Natural killer cell (primary cell): ENCODE results near the gene TNNT3. TPM values are rescaled to one million over a fixed set of nuclear protein-coding genes. Genes with fewer than 3 reads are reported as not detected.

Experiments
- ATAC-seq, 3 donors: fragments of 150-1000 bp in 2 of 3; fragments of 200-7000 bp in 1 of 3; cut with Tn5 transposase; 1 replicate in 1 of 3; 2 replicates in 2 of 3; pipeline ENCODE4 v1.10.0; 2021; ENCODE audit warnings: mild to moderate bottlenecking in 2 of 3, moderate library complexity in 2 of 3
- DNase-seq, 2 donors: peaks; one replicate each; pipeline versions ENCODE4 v3.0.0 to v3.0.0-alpha.2; 2013 to 2021; ENCODE audit warnings: mixed read lengths in 1 of 2
- H3K27ac ChIP-seq: one replicate; pipeline ENCODE4 v1.5.1; 2013; ENCODE audit warnings: mild to moderate bottlenecking, low read length
- H3K27me3 ChIP-seq: one replicate; pipeline ENCODE4 v1.6.1; 2013; ENCODE audit warnings: low read length; ENCODE audit not compliant: control insufficient read depth, insufficient read depth
- H3K36me3 ChIP-seq: one replicate; pipeline ENCODE4 v1.6.1; 2013; ENCODE audit warnings: low read length; ENCODE audit not compliant: control insufficient read depth, insufficient read depth
- H3K4me1 ChIP-seq: one replicate; pipeline ENCODE4 v1.6.1; 2013; ENCODE audit warnings: low read length; ENCODE audit not compliant: control insufficient read depth, insufficient read depth
- H3K4me3 ChIP-seq: one replicate; pipeline ENCODE4 v1.5.1; 2013; ENCODE audit warnings: low read length
- H3K9me3 ChIP-seq: one replicate; pipeline ENCODE4 v1.6.1; 2013; ENCODE audit warnings: low read length; ENCODE audit not compliant: control insufficient read depth, insufficient read depth
- H3K27ac Mint-ChIP-seq, 2 donors: one replicate each; pipeline ENCODE4 v1.8.0; 2022; ENCODE audit warnings: mild to moderate bottlenecking in 2 of 2, mixed read lengths in 2 of 2, moderate library complexity in 1 of 2
- H3K27me3 Mint-ChIP-seq, 2 donors: one replicate each; pipeline ENCODE4 v1.8.0; 2022; ENCODE audit warnings: low read depth in 2 of 2, mixed read lengths in 2 of 2
- H3K36me3 Mint-ChIP-seq: one replicate; pipeline ENCODE4 v1.8.0; 2022; ENCODE audit warnings: mixed read lengths
- H3K4me1 Mint-ChIP-seq, 2 donors: one replicate each; pipeline ENCODE4 v1.8.0; 2022; ENCODE audit warnings: mixed read lengths in 2 of 2
- H3K4me3 Mint-ChIP-seq: one replicate; pipeline ENCODE4 v1.8.0; 2022; ENCODE audit warnings: mild to moderate bottlenecking, moderate library complexity, mixed read lengths
- H3K9me3 Mint-ChIP-seq, 2 donors: one replicate each; pipeline ENCODE4 v1.8.0; 2022; ENCODE audit warnings: mixed read lengths in 2 of 2
- CTCF ChIP-seq: fragments of 200-600 bp; IDR thresholded peaks from one replicate; pipeline ENCODE4 v1.8.0; 2022; ENCODE audit warnings: antibody characterized with exemption
- whole genome bisulfite sequencing: methylation state at CpG from one replicate; pipeline ENCODE4 v1.1.7; 2013; ENCODE audit warnings: missing lambda C conversion rate; ENCODE audit not compliant: insufficient coverage; 5-methylcytosine and 5-hydroxymethylcytosine counted together
- intact Hi-C: fragments of 100-400 bp; cut with micrococcal nuclease; formaldehyde crosslinking; loops from one replicate; pipeline ENCODE4 v1.14.2; 2022
- total RNA-seq, 4 donors: library from RNA; stranded (reverse); fragments of 120-200 nt in 1 of 4; gene quantifications; one replicate each; pipeline versions ENCODE4 v1.2.3 to v1.2.4, GENCODE V29; 2013 to 2022

Gene TNNT3
- total RNA-seq, 3 donors from 2014 or later (not counting 1 experiment from before 2014, with no cell fraction given) = 15.8 to 27.9 (median 26.2) TPM

GRCh38 chr11:1887451-1888346 is 31.8 kb upstream of the TNNT3 start:
- no peaks in the 10 kb centered on the region for H3K9me3 ChIP-seq
- no peaks in the 10 kb centered on the region for H3K27me3 ChIP-seq
- Mint-ChIP-seq H3K27ac (peak overlapping the region in 1 of 2 donors; percentile 82), H3K4me3 (peak overlapping the region; percentile 11), H3K36me3 (no peaks in the 10 kb centered on the region), H3K4me1 (peaks cover 20 to 61% of the 10 kb centered on the region in 2 donors), H3K27me3 (no peaks in the 10 kb centered on the region), H3K9me3 (peaks cover 0 to 2% of the 10 kb centered on the region in 2 donors)
- WGBS = 77% methylated on average over 11 of the region's 11 CpGs
- ATAC-seq (no peak), DNase-seq (peak; percentile 26 to 32)
- H3K4me3 ChIP-seq = no peak overlapping the region
- intact Hi-C loops = loop anchor here (2.0 kb wide), 1 partner anchor 35 kb away; the partner anchor contains the start of gene LSP1
- TF ChIP-seq CTCF = no peak
- H3K4me1 ChIP-seq = peaks cover 59% of the 10 kb centered on the region
- peak overlapping the region; percentile 7 for H3K27ac ChIP-seq
- H3K36me3 ChIP-seq = peaks cover 51% of the 10 kb centered on the region

GRCh38 chr11:1888347-1888753 is 31.2 kb upstream of the TNNT3 start:
- Histone ChIP-seq H3K27ac (peak overlapping the region; percentile 7), H3K4me1 (peaks cover 55% of the 10 kb centered on the region)
- intact Hi-C loops = loop anchor here (2.0 kb wide), 1 partner anchor 36 kb away; the partner anchor contains the start of gene LSP1

GRCh38 chr11:1888811-1889210 is 30.7 kb upstream of the TNNT3 start:
- Mint-ChIP-seq H3K4me3 (peak overlapping the region; percentile 77), H3K27me3 (no peaks in the 10 kb centered on the region), H3K27ac (peak overlapping the region in 1 of 2 donors; percentile 82), H3K9me3 (peaks cover 0 to 8% of the 10 kb centered on the region in 2 donors), H3K36me3 (no peaks in the 10 kb centered on the region), H3K4me1 (peaks cover 20 to 68% of the 10 kb centered on the region in 2 donors)
- intact Hi-C loops = loop anchor here (2.0 kb wide), 1 partner anchor 36 kb away; the partner anchor contains the start of gene LSP1
- H3K9me3 ChIP-seq = no peaks in the 10 kb centered on the region
- H3K36me3 ChIP-seq = peaks cover 42% of the 10 kb centered on the region
- peak; percentile 2 to 14 (median 2) for ATAC-seq
- no peaks in the 10 kb centered on the region for H3K27me3 ChIP-seq
- 22% methylated on average over 6 of the region's 6 CpGs for WGBS
- no peak overlapping the region for H3K4me3 ChIP-seq
- TF ChIP-seq CTCF = no peak
- H3K27ac ChIP-seq = peak overlapping the region; percentile 7
- H3K4me1 ChIP-seq = peaks cover 55% of the 10 kb centered on the region
- no peak for DNase-seq

More at GRCh38 chr11:1888347-1888753, 31.2 kb upstream of the TNNT3 start:
- Histone ChIP-seq H3K36me3 (peaks cover 46% of the 10 kb centered on the region), H3K27me3 (no peaks in the 10 kb centered on the region), H3K9me3 (no peaks in the 10 kb centered on the region), H3K4me3 (no peak overlapping the region)
- ATAC-seq (no peak), DNase-seq (peak in 1 of 2 donors; percentile 48)
- TF ChIP-seq CTCF = no peak
- no peaks in the 10 kb centered on the region for H3K27me3 Mint-ChIP-seq
- H3K4me3 Mint-ChIP-seq = peak overlapping the region; percentile 77
- H3K36me3 Mint-ChIP-seq = no peaks in the 10 kb centered on the region
- peaks cover 0 to 4% of the 10 kb centered on the region in 2 donors for H3K9me3 Mint-ChIP-seq
- 23% methylated on average over 9 of the region's 9 CpGs for WGBS
- peaks cover 20 to 63% of the 10 kb centered on the region in 2 donors for H3K4me1 Mint-ChIP-seq
- H3K27ac Mint-ChIP-seq = peak overlapping the region in 1 of 2 donors; percentile 82
